ENCODE data around the gene CCDC12. TPM values are rescaled to one million over a fixed set of nuclear protein-coding genes. Genes with fewer than 3 reads are reported as not detected.

The CCDC12 gene
- total and polyA plus RNA-seq, 9 of the 15 experiments (the other 6 are each of a cell fraction or from before 2014, with no cell fraction given), result 8.9 to 201 (median 86.9) TPM

DNA sequence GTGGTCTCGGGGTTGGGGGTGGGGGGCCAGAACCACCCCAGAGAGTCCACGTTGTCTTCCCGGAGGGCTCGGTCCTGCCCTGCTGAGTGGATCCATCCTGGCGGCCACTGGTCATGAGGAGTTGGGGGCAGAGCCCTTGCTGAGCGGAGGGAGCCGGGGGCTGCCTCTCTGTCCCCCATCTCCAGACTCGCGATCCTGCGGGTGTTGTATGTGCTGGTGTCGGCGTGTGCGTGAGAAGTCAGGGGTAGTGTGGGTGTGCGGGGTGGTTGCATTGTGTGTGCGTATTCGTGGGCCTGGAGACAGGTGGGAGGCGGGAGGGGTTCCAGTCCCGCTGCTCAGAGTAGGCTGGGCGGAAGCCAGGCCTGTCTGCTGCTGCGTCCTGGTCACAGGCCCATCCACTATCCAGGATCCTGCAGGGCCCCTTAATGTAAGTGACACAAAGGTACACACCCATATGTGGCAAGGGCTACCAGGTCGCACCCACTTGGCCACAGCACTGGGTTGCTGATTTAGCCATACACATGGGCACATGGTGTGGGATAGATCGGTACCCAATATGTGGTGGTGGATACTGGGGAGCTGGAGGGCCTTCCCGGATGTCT lies 33.7 kb upstream of the CCDC12 start:
- BruUV-seq (replicated peaks), result no TSS peak
- POLR2A ChIA-PET, result interaction anchor here (0.6 to 0.7 kb wide), 5 partner anchors 23 to 610 kb away, joined by 3 read pairs; no protein-coding TSS in a partner anchor
- ATAC-seq, result no peak
- CTCF ChIA-PET (ENCODE audit: low intra/inter-chr PET ratio), result no interaction called here
- Histone ChIP-seq H4K20me1 (replicated peaks; ENCODE audit: control insufficient read depth, insufficient read depth, low read length) (no peaks in the 10 kb centered on the region), H3K4me1 (replicated peaks in 1 of 2; ENCODE audit: control insufficient read depth in 2 of 2, insufficient read depth in 2 of 2, low read length in 2 of 2) (peaks cover 0 to 9% of the 10 kb centered on the region in 2 experiments; a peak in 1 of 5 replicates), H3K9ac (ENCODE audit: insufficient read depth in 1 of 2, low read depth in 2 of 2, low read length in 2 of 2) (no peak overlapping the region), H3K27ac (ENCODE audit: extremely low read depth, low read depth, low read length) (no peak overlapping the region), H3K79me2 (ENCODE audit: control insufficient read depth, insufficient read depth, low read length) (no peaks in the 10 kb centered on the region), H3K36me3 (ENCODE audit: control insufficient read depth, insufficient read depth, low read length) (peaks cover 58% of the 10 kb centered on the region; the same call in 2 of the 3 replicates), H3K27me3 (ENCODE audit: control insufficient read depth in 2 of 2, insufficient read depth in 2 of 2, low read length in 2 of 2) (no peaks in the 10 kb centered on the region), H3K4me3 (no peak overlapping the region), H2AFZ (ENCODE audit: low read depth, low read length) (no peak overlapping the region), H3K9me3 (replicated peaks; ENCODE audit: control insufficient read depth, insufficient read depth, low read depth, low read length) (no peaks in the 10 kb centered on the region), H3K4me2 (ENCODE audit: insufficient read depth, low read length) (no peak overlapping the region), H3K9me1 (ENCODE audit: control insufficient read depth, insufficient read depth, low read length) (no peaks in the 10 kb centered on the region)
- intact Hi-C loops (cut with micrococcal nuclease) (loop anchor here (10.0 kb wide), 2 partner anchors 315 to 365 kb away; no protein-coding TSS in a partner anchor), in situ Hi-C loops (cut with MboI) (no loop called here)
- no peak for DNase-seq (ENCODE audit: extremely low read depth in 1 of 4, low spot score in 3 of 4)
- no peak for FAIRE-seq
- peak; percentile 67 for TF ChIP-seq POLR2G (IDR thresholded peaks at IDR 0.05; ENCODE audit: low read depth, low read length)
- 0 out of 2 replicates have a peak, but pooled peaks have one; percentile 34 for TF ChIP-seq RBFOX2 (IDR thresholded peaks at IDR 0.05; ENCODE audit: low read depth, low read length)
- TF ChIP-seq, protein P1, sequence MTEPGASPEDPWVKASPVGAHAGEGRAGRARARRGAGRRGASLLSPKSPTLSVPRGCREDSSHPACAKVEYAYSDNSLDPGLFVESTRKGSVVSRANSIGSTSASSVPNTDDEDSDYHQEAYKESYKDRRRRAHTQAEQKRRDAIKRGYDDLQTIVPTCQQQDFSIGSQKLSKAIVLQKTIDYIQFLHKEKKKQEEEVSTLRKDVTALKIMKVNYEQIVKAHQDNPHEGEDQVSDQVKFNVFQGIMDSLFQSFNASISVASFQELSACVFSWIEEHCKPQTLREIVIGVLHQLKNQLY (CRISPR knock-in tag; conservative IDR thresholded peaks at IDR 0.05), result no peak
- TF ChIP-seq, protein P2, sequence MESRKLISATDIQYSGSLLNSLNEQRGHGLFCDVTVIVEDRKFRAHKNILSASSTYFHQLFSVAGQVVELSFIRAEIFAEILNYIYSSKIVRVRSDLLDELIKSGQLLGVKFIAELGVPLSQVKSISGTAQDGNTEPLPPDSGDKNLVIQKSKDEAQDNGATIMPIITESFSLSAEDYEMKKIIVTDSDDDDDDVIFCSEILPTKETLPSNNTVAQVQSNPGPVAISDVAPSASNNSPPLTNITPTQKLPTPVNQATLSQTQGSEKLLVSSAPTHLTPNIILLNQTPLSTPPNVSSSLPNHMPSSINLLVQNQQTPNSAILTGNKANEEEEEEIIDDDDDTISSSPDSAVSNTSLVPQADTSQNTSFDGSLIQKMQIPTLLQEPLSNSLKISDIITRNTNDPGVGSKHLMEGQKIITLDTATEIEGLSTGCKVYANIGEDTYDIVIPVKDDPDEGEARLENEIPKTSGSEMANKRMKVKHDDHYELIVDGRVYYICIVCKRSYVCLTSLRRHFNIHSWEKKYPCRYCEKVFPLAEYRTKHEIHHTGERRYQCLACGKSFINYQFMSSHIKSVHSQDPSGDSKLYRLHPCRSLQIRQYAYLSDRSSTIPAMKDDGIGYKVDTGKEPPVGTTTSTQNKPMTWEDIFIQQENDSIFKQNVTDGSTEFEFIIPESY (CRISPR knock-in tag; IDR thresholded peaks at IDR 0.05), result peak; percentile 60; the same call in 1 of the 2 replicates
- 94% methylated on average over 21 of the region's 23 CpGs for WGBS (ENCODE audit: insufficient coverage, low coverage, missing lambda C conversion rate)
